ENCODE results near the gene SLC12A1.

The SLC12A1 gene

DNA sequence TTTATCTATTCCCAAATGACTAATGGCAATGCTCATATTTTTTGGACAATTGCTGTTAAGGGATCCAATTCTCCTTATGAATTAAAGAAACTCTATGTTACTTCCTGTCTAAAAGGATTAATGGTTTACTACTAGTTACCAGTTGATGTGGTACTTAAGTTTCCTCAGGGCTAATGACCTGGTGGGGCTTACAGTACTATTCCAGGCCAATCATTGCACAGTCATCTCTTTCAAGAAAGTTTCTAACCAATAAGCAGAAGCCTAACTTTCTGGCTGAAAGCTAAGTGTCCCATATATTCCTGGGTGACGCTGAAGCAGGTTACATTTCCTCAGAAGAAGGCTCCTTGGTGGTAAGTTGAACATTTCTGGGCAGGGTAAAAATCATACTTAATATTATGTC lies at the start of gene SLC12A1:
SLC12A1 (plus strand) TSS at position 322 of the 400 bp plus-strand sequence. CDS start 1,418 bp downstream, outside the sequence.
- TF ChIP-seq, protein P1, sequence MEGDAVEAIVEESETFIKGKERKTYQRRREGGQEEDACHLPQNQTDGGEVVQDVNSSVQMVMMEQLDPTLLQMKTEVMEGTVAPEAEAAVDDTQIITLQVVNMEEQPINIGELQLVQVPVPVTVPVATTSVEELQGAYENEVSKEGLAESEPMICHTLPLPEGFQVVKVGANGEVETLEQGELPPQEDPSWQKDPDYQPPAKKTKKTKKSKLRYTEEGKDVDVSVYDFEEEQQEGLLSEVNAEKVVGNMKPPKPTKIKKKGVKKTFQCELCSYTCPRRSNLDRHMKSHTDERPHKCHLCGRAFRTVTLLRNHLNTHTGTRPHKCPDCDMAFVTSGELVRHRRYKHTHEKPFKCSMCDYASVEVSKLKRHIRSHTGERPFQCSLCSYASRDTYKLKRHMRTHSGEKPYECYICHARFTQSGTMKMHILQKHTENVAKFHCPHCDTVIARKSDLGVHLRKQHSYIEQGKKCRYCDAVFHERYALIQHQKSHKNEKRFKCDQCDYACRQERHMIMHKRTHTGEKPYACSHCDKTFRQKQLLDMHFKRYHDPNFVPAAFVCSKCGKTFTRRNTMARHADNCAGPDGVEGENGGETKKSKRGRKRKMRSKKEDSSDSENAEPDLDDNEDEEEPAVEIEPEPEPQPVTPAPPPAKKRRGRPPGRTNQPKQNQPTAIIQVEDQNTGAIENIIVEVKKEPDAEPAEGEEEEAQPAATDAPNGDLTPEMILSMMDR (IDR thresholded peaks at IDR 0.05; ENCODE audit: low read depth, low read length, missing control alignments), result no peak
- no peak for DNase-seq (ENCODE audit: low read depth)
- no peak within 1 kb of the TSS for H3K4me3 ChIP-seq (ENCODE audit: low read depth, low read length)

DNA sequence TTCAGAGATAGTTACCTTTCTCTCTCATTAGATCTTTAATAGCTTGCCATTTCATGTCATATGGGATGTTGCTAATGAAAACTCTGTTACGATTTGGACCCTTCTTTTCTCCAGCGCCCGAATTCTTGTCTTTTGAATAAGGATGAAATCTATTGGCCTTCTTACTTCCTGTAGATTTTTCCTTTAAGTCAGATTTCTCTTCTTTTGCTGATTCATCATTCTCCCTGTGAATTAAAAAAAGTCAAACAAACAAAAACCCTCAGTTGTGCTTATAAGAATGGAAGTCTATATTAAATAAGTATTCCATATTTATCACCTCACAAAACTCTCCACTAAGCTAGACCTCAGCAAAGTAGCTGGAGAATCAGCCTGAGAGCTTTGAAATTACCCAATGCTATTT lies 37.5 kb upstream of the SLC12A1 start:
- TF ChIP-seq, protein P1 (IDR thresholded peaks at IDR 0.05; ENCODE audit: low read depth, low read length, missing control alignments), result no peak
- H3K4me3 ChIP-seq (ENCODE audit: low read depth, low read length), result no peak overlapping the region
- DNase-seq (ENCODE audit: low read depth), result no peak

DNA sequence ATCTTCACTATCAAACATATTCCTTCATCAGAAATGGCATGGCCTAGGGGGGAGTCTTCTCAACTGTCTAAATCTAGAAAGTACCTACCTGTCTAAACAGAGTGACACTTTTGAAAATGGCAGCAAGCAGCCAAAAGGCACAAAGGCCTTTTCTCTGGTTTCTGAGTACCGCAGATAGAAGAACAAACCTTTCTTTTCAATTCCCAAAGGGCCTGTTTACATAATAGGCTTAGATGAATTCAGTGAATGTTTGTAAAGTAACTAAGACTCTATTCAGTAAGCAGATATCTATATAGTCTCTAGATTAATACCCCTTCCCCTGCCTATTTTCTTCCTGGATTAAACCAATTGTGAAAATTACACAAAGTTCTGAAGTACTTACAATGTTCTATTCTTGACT lies 35.1 kb upstream of the SLC12A1 start:
- TF ChIP-seq, protein P1 (IDR thresholded peaks at IDR 0.05; ENCODE audit: low read depth, low read length, missing control alignments), result no peak
- no peak overlapping the region for H3K4me3 ChIP-seq (ENCODE audit: low read depth, low read length)
- DNase-seq (ENCODE audit: low read depth), result no peak

DNA sequence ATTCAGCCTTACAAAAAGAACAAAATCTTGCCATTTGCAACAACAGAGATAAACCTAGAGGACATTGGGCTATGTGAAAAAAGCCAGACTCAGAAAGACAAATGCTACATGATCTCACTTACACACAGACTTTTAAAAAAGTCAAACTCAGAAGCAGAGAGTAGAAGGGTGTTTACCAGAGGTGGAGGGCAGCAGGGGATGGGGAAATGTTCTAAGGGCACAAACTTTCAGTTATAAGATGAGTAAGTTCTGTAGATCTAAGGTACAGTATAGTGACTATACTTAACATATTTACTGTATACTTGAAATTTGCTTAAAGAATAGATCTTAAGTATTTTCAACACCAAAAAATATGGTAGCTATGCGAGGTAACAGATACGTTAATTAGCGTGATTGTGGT lies 31.0 kb upstream of the SLC12A1 start:
- TF ChIP-seq, protein P1 (IDR thresholded peaks at IDR 0.05; ENCODE audit: low read depth, low read length, missing control alignments), result no peak

DNA sequence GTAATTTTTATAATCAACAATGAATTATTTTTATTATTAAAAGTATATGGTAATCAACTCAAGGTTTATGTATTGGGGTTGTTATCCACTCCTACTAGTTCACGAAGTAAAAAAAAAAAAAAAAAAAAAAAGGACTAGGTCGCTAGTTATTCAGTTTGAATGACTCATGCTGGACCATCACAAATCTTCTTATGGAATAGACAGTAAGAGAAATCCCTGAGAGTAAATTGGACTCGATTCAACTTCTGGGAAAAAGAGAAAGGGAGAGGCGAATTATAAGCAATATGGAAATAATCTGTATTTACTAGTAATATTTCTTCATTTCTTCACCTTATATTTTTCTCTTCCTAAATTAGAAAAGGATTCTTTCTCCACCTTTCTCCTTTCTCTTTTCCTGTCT lies 30.0 kb upstream of the SLC12A1 start:
- DNase-seq (ENCODE audit: low read depth), result no peak
- TF ChIP-seq, protein P1 (IDR thresholded peaks at IDR 0.05; ENCODE audit: low read depth, low read length, missing control alignments), result no peak
- H3K4me3 ChIP-seq (ENCODE audit: low read depth, low read length), result no peak overlapping the region

More for the DNA sequence above, 31.0 kb upstream of the SLC12A1 start:
- no peak overlapping the region for H3K4me3 ChIP-seq (ENCODE audit: low read depth, low read length)
- DNase-seq (ENCODE audit: low read depth), result no peak

DNA sequence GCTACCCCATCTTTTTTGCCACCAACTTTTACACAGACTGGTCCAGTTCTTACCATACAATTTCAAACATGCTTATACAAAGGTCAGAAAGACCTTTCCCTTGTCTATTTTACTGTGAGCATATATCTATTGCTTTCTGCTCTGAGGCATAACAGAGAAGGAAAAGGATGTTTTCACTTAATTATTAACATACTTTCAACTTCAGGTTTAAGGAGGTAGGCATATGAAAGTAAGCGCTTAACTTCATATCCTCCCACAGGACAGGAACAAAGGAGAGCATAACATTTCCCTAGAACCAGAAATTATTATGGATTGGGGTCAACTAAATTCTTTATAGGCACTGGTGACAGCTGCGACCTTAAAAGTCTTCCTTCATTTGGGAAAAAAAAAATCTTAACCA lies 29.1 kb upstream of the SLC12A1 start:
- no peak for DNase-seq (ENCODE audit: low read depth)
- H3K4me3 ChIP-seq (ENCODE audit: low read depth, low read length), result peak overlapping the region; percentile 68; the same call in 1 of the 2 replicates
- TF ChIP-seq, protein P1 (IDR thresholded peaks at IDR 0.05; ENCODE audit: low read depth, low read length, missing control alignments), result no peak

DNA sequence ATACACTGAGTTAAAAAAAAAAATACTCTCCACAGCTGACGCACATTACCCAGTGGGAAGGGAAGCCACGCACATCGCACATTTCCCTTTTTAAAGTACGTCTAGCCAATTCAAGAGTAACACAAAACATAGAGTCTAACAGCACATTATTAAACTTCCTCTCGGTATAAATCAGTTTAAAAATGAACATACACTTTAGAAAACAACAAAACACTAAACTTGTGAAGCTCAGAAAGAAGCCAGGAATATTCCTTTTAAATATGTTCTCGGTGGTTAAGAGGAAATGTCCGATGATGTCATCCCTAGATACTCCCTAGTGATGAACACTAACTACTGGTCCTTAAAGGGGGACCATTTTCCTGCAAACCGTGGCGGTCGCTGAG lies 28.7 kb upstream of the SLC12A1 start:
- TF ChIP-seq, protein P1 (IDR thresholded peaks at IDR 0.05; ENCODE audit: low read depth, low read length, missing control alignments), result no peak
- H3K4me3 ChIP-seq (ENCODE audit: low read depth, low read length), result peak overlapping the region; percentile 68
- DNase-seq (ENCODE audit: low read depth), result peak; percentile 18
